Astrocyte (in vitro differentiated cells and primary cell): Measurements from ENCODE around the gene FAM240B.

ENCODE experiments used
- CTCF ChIP-seq: IDR thresholded peaks from 2 replicates; pipeline ENCODE4 v1.5.1; 2011; ENCODE audit warnings: low read depth, mild to moderate bottlenecking, inconsistent platforms, low read length, moderate library complexity; ENCODE audit not compliant: insufficient read depth
- EZH2 ChIP-seq: IDR thresholded peaks from 2 replicates; pipeline ENCODE4 v1.6.1; 2012; ENCODE audit warnings: mild to moderate bottlenecking, low read length, inconsistent platforms; ENCODE audit not compliant: insufficient read depth

- no peak for TF ChIP-seq CTCF
- TF ChIP-seq EZH2, result no peak
Observed at GRCh38 chr9:38683336-38683735, 36.6 kb downstream of the FAM240B start.
